Pancreas (tissue), 10 donors: ENCODE measurements around the gene SNU13. TPM values are rescaled to one million over a fixed set of nuclear protein-coding genes. Genes with fewer than 3 reads are reported as not detected.

ENCODE experiments used
- ATAC-seq, 4 donors: fragments of 200-7000 bp; cut with Tn5 transposase; one replicate each; pipeline versions ENCODE4 v1.8.0 to v1.9.1; 2020; ENCODE audit warnings: mild to moderate bottlenecking in 4 of 4, moderate library complexity in 4 of 4
- DNase-seq, 6 donors: peaks; one replicate each; pipeline ENCODE4 v3.0.0-alpha.2; 2020
- FAIRE-seq: peaks from 2 replicates; lab custom pipeline; 2012; peaks lifted over from hg19 to GRCh38; lab: Jason Lieb, UNC
- H3K27ac ChIP-seq, 4 donors: fragments of 200-600 bp; sonication (generic); 1 replicate in 3 of 4; 2 replicates in 1 of 4; pipeline versions ENCODE4 v1.5.0 to v1.8.0; 2020
- H3K27me3 ChIP-seq, 4 donors: fragments of 200-600 bp; one replicate each; pipeline ENCODE4 v1.8.0; 2021
- H3K36me3 ChIP-seq, 3 donors: fragments of 200-600 bp; sonication (generic) in 1 of 3; one replicate each; pipeline versions ENCODE4 v1.5.0 to v1.8.0; 2020 to 2021
- H3K4me1 ChIP-seq, 3 donors: fragments of 200-600 bp; one replicate each; pipeline ENCODE4 v1.8.0; 2021
- H3K4me3 ChIP-seq, 4 donors: fragments of 200-600 bp; sonication (generic) in 2 of 4; one replicate each; pipeline versions ENCODE4 v1.5.0 to v1.8.0; 2020 to 2021
- H3K9me3 ChIP-seq, 4 donors: fragments of 200-600 bp; one replicate each; pipeline ENCODE4 v1.8.0; 2021
- WGBS, 2 donors: extraction: QIAGEN DNeasy Blood & Tissue Kit; methylation state at CpG; one replicate each; pipeline ENCODE4 v1.1.7; 2013; 5-methylcytosine and 5-hydroxymethylcytosine counted together
- intact Hi-C, 3 donors: fragments of 100-400 bp; cut with DNase I; formaldehyde crosslinking; loops; one replicate each; pipeline versions ENCODE4 v1.11.1 to v1.14.2; 2022
- polyA plus RNA-seq, 2 donors: library from polyadenylated mRNA; stranded (reverse); fragments of 200-250 nt; gene quantifications; one replicate each; pipeline ENCODE4 v1.2.3, GENCODE V29; 2013
- total RNA-seq, 6 donors: library from RNA; stranded (reverse); fragmentation: NEBNext Ultra II Directional in 4 of 6; extraction: Animal tissue kit (Norgen Biotek cat#: 25700) in 4 of 6; gene quantifications; one replicate each; pipeline versions ENCODE4 v1.2.1 to v1.2.4, GENCODE V29; 2021 to 2023
- TF ChIP-seq, protein P1 (sequence below), 4 donors: fragments of 200-600 bp; sonication (generic) in 3 of 4; IDR thresholded peaks; one replicate each; pipeline versions ENCODE4 v1.5.0 to v1.8.0; 2021; ENCODE audit warnings: antibody characterized with exemption in 4 of 4
- donor health status: healthy with polysubstance abuse.
- donor health status: DM: no; HTN: no; CAD: no; lungs with moderate emphysema.
- donor health status: DM: no; HTN: no; CAD: no.
- donor health status: control.
- donor health status: control.
- donor health status: Bipolar disorder and iron deficiency.
- donor health status: DM: yes; HTN: yes; CAD: no.
- donor health status: DM: no; HTN: no; CAD: no.
- donor health status: DM: no; HTN: no; CAD: no.
- donor health status: DM: yes; HTN: yes; CAD: no.

The SNU13 gene
- total and polyA plus RNA-seq, 8 donors, result 43.5 to 89.7 (median 59.5) TPM

GRCh38 chr22:41722496-41722895 is 33.8 kb upstream of the SNU13 start:
- Histone ChIP-seq H3K4me3 (no peak overlapping the region), H3K9me3 (no peaks in the 10 kb centered on the region), H3K27me3 (no peaks in the 10 kb centered on the region), H3K4me1 (no peaks in the 10 kb centered on the region), H3K36me3 (no peaks in the 10 kb centered on the region), H3K27ac (no peak overlapping the region)
- DNase-seq (no peak), ATAC-seq (no peak), FAIRE-seq (no peak)
- 77 to 79% methylated on average over 1 of the region's 1 CpG for WGBS, 2 donors
- TF ChIP-seq, protein P1, sequence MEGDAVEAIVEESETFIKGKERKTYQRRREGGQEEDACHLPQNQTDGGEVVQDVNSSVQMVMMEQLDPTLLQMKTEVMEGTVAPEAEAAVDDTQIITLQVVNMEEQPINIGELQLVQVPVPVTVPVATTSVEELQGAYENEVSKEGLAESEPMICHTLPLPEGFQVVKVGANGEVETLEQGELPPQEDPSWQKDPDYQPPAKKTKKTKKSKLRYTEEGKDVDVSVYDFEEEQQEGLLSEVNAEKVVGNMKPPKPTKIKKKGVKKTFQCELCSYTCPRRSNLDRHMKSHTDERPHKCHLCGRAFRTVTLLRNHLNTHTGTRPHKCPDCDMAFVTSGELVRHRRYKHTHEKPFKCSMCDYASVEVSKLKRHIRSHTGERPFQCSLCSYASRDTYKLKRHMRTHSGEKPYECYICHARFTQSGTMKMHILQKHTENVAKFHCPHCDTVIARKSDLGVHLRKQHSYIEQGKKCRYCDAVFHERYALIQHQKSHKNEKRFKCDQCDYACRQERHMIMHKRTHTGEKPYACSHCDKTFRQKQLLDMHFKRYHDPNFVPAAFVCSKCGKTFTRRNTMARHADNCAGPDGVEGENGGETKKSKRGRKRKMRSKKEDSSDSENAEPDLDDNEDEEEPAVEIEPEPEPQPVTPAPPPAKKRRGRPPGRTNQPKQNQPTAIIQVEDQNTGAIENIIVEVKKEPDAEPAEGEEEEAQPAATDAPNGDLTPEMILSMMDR (IDR thresholded peaks at IDR 0.05), result no peak
- intact Hi-C loops, result no loop called here

DNA sequence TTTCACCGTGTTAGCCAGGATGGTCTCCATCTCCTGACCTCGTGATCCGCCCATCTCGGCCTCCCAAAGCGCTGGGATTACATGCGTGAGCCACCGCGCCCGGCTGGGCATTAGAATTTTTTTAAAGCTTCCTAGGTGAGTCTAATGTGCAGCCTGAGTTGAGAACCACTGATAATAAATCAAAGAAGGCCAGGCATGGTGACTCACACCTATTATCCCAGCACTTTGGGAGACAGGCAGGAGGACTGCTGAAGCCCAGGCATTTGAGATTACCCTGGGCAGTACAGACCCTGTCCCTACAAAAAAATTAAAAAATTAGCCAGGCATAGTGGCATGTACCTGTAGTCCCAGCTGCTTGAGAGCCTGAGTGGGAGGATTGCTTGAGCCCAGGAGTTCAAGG is 24.3 kb upstream of the SNU13 start:
- no peak for DNase-seq
- TF ChIP-seq, protein P1 (IDR thresholded peaks at IDR 0.05), result no peak
- no peak for FAIRE-seq

DNA sequence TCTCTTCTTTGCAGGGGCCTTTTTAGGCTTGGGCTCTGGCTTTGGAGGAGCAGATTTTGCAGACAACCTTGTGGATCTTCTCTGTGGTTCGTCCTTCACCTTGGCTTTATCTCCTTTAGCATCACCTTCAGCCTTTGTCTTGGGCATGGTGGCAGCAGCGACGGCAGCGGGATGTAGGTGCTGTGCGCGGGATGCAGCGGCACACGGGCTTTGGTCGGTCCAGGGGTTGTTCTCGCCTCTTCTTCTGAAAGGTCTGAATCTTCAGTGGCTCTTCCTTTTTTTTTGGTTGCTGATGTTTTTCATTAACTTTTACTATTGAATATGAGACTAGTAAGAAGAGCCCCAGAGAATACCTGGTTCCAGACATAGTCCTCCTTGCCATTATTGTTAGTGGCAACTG is 20.7 kb upstream of the SNU13 start:
- Histone ChIP-seq H3K4me3 (no peak overlapping the region), H3K27ac (no peak overlapping the region), H3K36me3 (no peaks in the 10 kb centered on the region), H3K27me3 (no peaks in the 10 kb centered on the region), H3K9me3 (no peaks in the 10 kb centered on the region), H3K4me1 (no peaks in the 10 kb centered on the region)
- intact Hi-C loops, result no loop called here
- ATAC-seq, result no peak
- WGBS, 2 donors, result 82 to 83% methylated on average over 10 of the region's 10 CpGs
- TF ChIP-seq, protein P1 (IDR thresholded peaks at IDR 0.05), result no peak
- FAIRE-seq, result no peak
- no peak for DNase-seq

More for the DNA sequence above, 24.3 kb upstream of the SNU13 start:
- H3K4me1 ChIP-seq, result no peaks in the 10 kb centered on the region
- whole genome bisulfite sequencing, 2 donors, result 90 to 91% methylated on average over 9 of the region's 9 CpGs
- no peaks in the 10 kb centered on the region for H3K27me3 ChIP-seq
- intact Hi-C loops, result no loop called here
- H3K4me3 ChIP-seq, result no peak overlapping the region
- H3K36me3 ChIP-seq, result no peaks in the 10 kb centered on the region
- no peak overlapping the region for H3K27ac ChIP-seq
- ATAC-seq, result no peak
- no peaks in the 10 kb centered on the region for H3K9me3 ChIP-seq

GRCh38 chr22:41702763-41703162 is 14.1 kb upstream of the SNU13 start:
- no peak for ATAC-seq
- H3K27ac ChIP-seq, result no peak overlapping the region
- H3K4me1 ChIP-seq, result peaks cover 0 to 6% (median 0%) of the 10 kb centered on the region in 3 donors
- no peaks in the 10 kb centered on the region for H3K27me3 ChIP-seq
- intact Hi-C loops, result no loop called here
- no peaks in the 10 kb centered on the region for H3K9me3 ChIP-seq
- no peak for DNase-seq
- no peaks in the 10 kb centered on the region for H3K36me3 ChIP-seq
- no peak for FAIRE-seq
- no peak overlapping the region for H3K4me3 ChIP-seq
- 86 to 90% methylated on average over 9 of the region's 9 CpGs for WGBS, 2 donors
- TF ChIP-seq, protein P1 (IDR thresholded peaks at IDR 0.05), result no peak

GRCh38 chr22:41700108-41700364 is 11.4 kb upstream of the SNU13 start:
- TF ChIP-seq, protein P1 (IDR thresholded peaks at IDR 0.05), result no peak
- Histone ChIP-seq H3K27ac (no peak overlapping the region), H3K4me3 (no peak overlapping the region), H3K4me1 (peaks cover 0 to 10% (median 0%) of the 10 kb centered on the region in 3 donors), H3K36me3 (no peaks in the 10 kb centered on the region), H3K9me3 (no peaks in the 10 kb centered on the region), H3K27me3 (no peaks in the 10 kb centered on the region)
- ATAC-seq (no peak), DNase-seq (peak in 1 of 6 donors; percentile 55), FAIRE-seq (no peak)
- intact Hi-C loops, result no loop called here
- WGBS, 2 donors, result 93% methylated on average over 16 of the region's 16 CpGs
